Measurements from ENCODE around the gene EHMT1.

EHMT1 gene

GRCh38 chr9:137689745-137690529 lies 71.1 kb downstream of the EHMT1 start:
- peaks cover 1 to 4% of the 10 kb centered on the region in 2 donors for H3K4me1 ChIP-seq (ENCODE audit: control insufficient read depth in 1 of 2, insufficient read depth in 2 of 2, low read length in 2 of 2)

GRCh38 chr9:137690930-137691645 lies 72.3 kb downstream of the EHMT1 start:
- Histone ChIP-seq H3K9me3 (ENCODE audit: control insufficient read depth in 1 of 2, low read length in 2 of 2) (no peaks in the 10 kb centered on the region), H3K27ac (ENCODE audit: low read depth, low read length) (no peak overlapping the region), H3K9ac (ENCODE audit: low read depth in 1 of 2, low read length in 2 of 2) (no peak overlapping the region), H3K27me3 (ENCODE audit: control insufficient read depth in 1 of 2, insufficient read depth in 2 of 2, low read length in 2 of 2) (no peaks in the 10 kb centered on the region), H3K36me3 (ENCODE audit: control insufficient read depth in 1 of 2, insufficient read depth in 2 of 2, low read length in 2 of 2) (peaks cover 0 to 5% of the 10 kb centered on the region in 2 donors), H3K4me1 (ENCODE audit: control insufficient read depth in 1 of 2, insufficient read depth in 2 of 2, low read length in 2 of 2) (peaks cover 5 to 12% of the 10 kb centered on the region in 2 donors), H3K4me3 (ENCODE audit: low read depth in 1 of 2, low read length in 2 of 2) (no peak overlapping the region)

More at GRCh38 chr9:137689745-137690529, 71.1 kb downstream of the EHMT1 start:
- H3K4me3 ChIP-seq (ENCODE audit: low read depth in 1 of 2, low read length in 2 of 2): no peak overlapping the region
- no peaks in the 10 kb centered on the region for H3K27me3 ChIP-seq (ENCODE audit: control insufficient read depth in 1 of 2, insufficient read depth in 2 of 2, low read length in 2 of 2)
- H3K36me3 ChIP-seq (ENCODE audit: control insufficient read depth in 1 of 2, insufficient read depth in 2 of 2, low read length in 2 of 2): peaks cover 0 to 5% of the 10 kb centered on the region in 2 donors
- no peak overlapping the region for H3K9ac ChIP-seq (ENCODE audit: low read depth in 1 of 2, low read length in 2 of 2)
- H3K9me3 ChIP-seq (ENCODE audit: control insufficient read depth in 1 of 2, low read length in 2 of 2): no peaks in the 10 kb centered on the region
- no peak overlapping the region for H3K27ac ChIP-seq (ENCODE audit: low read depth, low read length)

GRCh38 chr9:137691646-137692351 lies 73.0 kb downstream of the EHMT1 start:
- Histone ChIP-seq H3K9ac (ENCODE audit: low read depth in 1 of 2, low read length in 2 of 2) (no peak overlapping the region), H3K27ac (ENCODE audit: low read depth, low read length) (no peak overlapping the region), H3K36me3 (ENCODE audit: control insufficient read depth in 1 of 2, insufficient read depth in 2 of 2, low read length in 2 of 2) (peaks cover 0 to 5% of the 10 kb centered on the region in 2 donors), H3K4me1 (ENCODE audit: control insufficient read depth in 1 of 2, insufficient read depth in 2 of 2, low read length in 2 of 2) (peaks cover 5 to 12% of the 10 kb centered on the region in 2 donors), H3K9me3 (ENCODE audit: control insufficient read depth in 1 of 2, low read length in 2 of 2) (no peaks in the 10 kb centered on the region), H3K4me3 (ENCODE audit: low read depth in 1 of 2, low read length in 2 of 2) (no peak overlapping the region), H3K27me3 (ENCODE audit: control insufficient read depth in 1 of 2, insufficient read depth in 2 of 2, low read length in 2 of 2) (no peaks in the 10 kb centered on the region)

- Histone ChIP-seq H3K9ac (ENCODE audit: low read depth in 1 of 2, low read length in 2 of 2) (no peak overlapping the region), H3K9me3 (ENCODE audit: control insufficient read depth in 1 of 2, low read length in 2 of 2) (no peaks in the 10 kb centered on the region), H3K4me3 (ENCODE audit: low read depth in 1 of 2, low read length in 2 of 2) (no peak overlapping the region), H3K27ac (ENCODE audit: low read depth, low read length) (no peak overlapping the region), H3K27me3 (ENCODE audit: control insufficient read depth in 1 of 2, insufficient read depth in 2 of 2, low read length in 2 of 2) (no peaks in the 10 kb centered on the region), H3K4me1 (ENCODE audit: control insufficient read depth in 1 of 2, insufficient read depth in 2 of 2, low read length in 2 of 2) (peaks cover 5 to 12% of the 10 kb centered on the region in 2 donors), H3K36me3 (ENCODE audit: control insufficient read depth in 1 of 2, insufficient read depth in 2 of 2, low read length in 2 of 2) (no peaks in the 10 kb centered on the region)
Measured at GRCh38 chr9:137694236-137694959, 75.6 kb downstream of the EHMT1 start.

GRCh38 chr9:137694962-137695875 lies 76.4 kb downstream of the EHMT1 start:
- Histone ChIP-seq H3K4me1 (ENCODE audit: control insufficient read depth in 1 of 2, insufficient read depth in 2 of 2, low read length in 2 of 2) (peaks cover 5 to 12% of the 10 kb centered on the region in 2 donors), H3K9ac (ENCODE audit: low read depth in 1 of 2, low read length in 2 of 2) (no peak overlapping the region), H3K4me3 (ENCODE audit: low read depth in 1 of 2, low read length in 2 of 2) (no peak overlapping the region), H3K9me3 (ENCODE audit: control insufficient read depth in 1 of 2, low read length in 2 of 2) (no peaks in the 10 kb centered on the region), H3K27ac (ENCODE audit: low read depth, low read length) (no peak overlapping the region), H3K36me3 (ENCODE audit: control insufficient read depth in 1 of 2, insufficient read depth in 2 of 2, low read length in 2 of 2) (no peaks in the 10 kb centered on the region), H3K27me3 (ENCODE audit: control insufficient read depth in 1 of 2, insufficient read depth in 2 of 2, low read length in 2 of 2) (no peaks in the 10 kb centered on the region)

GRCh38 chr9:137696136-137696925 lies 77.5 kb downstream of the EHMT1 start:
- Histone ChIP-seq H3K36me3 (ENCODE audit: control insufficient read depth in 1 of 2, insufficient read depth in 2 of 2, low read length in 2 of 2) (no peaks in the 10 kb centered on the region), H3K9me3 (ENCODE audit: control insufficient read depth in 1 of 2, low read length in 2 of 2) (no peaks in the 10 kb centered on the region), H3K9ac (ENCODE audit: low read depth in 1 of 2, low read length in 2 of 2) (no peak overlapping the region), H3K4me1 (ENCODE audit: control insufficient read depth in 1 of 2, insufficient read depth in 2 of 2, low read length in 2 of 2) (peaks cover 5 to 12% of the 10 kb centered on the region in 2 donors), H3K4me3 (ENCODE audit: low read depth in 1 of 2, low read length in 2 of 2) (no peak overlapping the region), H3K27me3 (ENCODE audit: control insufficient read depth in 1 of 2, insufficient read depth in 2 of 2, low read length in 2 of 2) (no peaks in the 10 kb centered on the region), H3K27ac (ENCODE audit: low read depth, low read length) (no peak overlapping the region)

- Histone ChIP-seq H3K27me3 (ENCODE audit: control insufficient read depth in 1 of 2, insufficient read depth in 2 of 2, low read length in 2 of 2) (no peaks in the 10 kb centered on the region), H3K9ac (ENCODE audit: low read depth in 1 of 2, low read length in 2 of 2) (no peak overlapping the region), H3K27ac (ENCODE audit: low read depth, low read length) (no peak overlapping the region), H3K4me3 (ENCODE audit: low read depth in 1 of 2, low read length in 2 of 2) (no peak overlapping the region), H3K36me3 (ENCODE audit: control insufficient read depth in 1 of 2, insufficient read depth in 2 of 2, low read length in 2 of 2) (no peaks in the 10 kb centered on the region), H3K4me1 (ENCODE audit: control insufficient read depth in 1 of 2, insufficient read depth in 2 of 2, low read length in 2 of 2) (peaks cover 5 to 12% of the 10 kb centered on the region in 2 donors), H3K9me3 (ENCODE audit: control insufficient read depth in 1 of 2, low read length in 2 of 2) (peaks cover 0 to under 1% of the 10 kb centered on the region in 2 donors)
Measured at GRCh38 chr9:137697193-137697592, 78.4 kb downstream of the EHMT1 start.

- no peaks in the 10 kb centered on the region for H3K27me3 ChIP-seq (ENCODE audit: control insufficient read depth in 1 of 2, insufficient read depth in 2 of 2, low read length in 2 of 2)
- H3K4me1 ChIP-seq (ENCODE audit: control insufficient read depth in 1 of 2, insufficient read depth in 2 of 2, low read length in 2 of 2): peaks cover 5 to 12% of the 10 kb centered on the region in 2 donors
- H3K36me3 ChIP-seq (ENCODE audit: control insufficient read depth in 1 of 2, insufficient read depth in 2 of 2, low read length in 2 of 2): peaks cover 0 to 6% of the 10 kb centered on the region in 2 donors
- no peak overlapping the region for H3K9ac ChIP-seq (ENCODE audit: low read depth in 1 of 2, low read length in 2 of 2)
- H3K9me3 ChIP-seq (ENCODE audit: control insufficient read depth in 1 of 2, low read length in 2 of 2): peaks cover 6 to 7% of the 10 kb centered on the region in 2 donors
- H3K4me3 ChIP-seq (ENCODE audit: low read depth in 1 of 2, low read length in 2 of 2): no peak overlapping the region
- no peak overlapping the region for H3K27ac ChIP-seq (ENCODE audit: low read depth, low read length)
Measured at GRCh38 chr9:137697832-137698231, 79.0 kb downstream of the EHMT1 start.

Data from duodenal mucosa (tissue), 2 donors.